ENCODE measurements around the gene RIIAD1. TPM values are rescaled to one million over a fixed set of nuclear protein-coding genes. Genes with fewer than 3 reads are reported as not detected.

The RIIAD1 gene
- total RNA-seq, 1 experiment from 2014 or later = not detected

DNA sequence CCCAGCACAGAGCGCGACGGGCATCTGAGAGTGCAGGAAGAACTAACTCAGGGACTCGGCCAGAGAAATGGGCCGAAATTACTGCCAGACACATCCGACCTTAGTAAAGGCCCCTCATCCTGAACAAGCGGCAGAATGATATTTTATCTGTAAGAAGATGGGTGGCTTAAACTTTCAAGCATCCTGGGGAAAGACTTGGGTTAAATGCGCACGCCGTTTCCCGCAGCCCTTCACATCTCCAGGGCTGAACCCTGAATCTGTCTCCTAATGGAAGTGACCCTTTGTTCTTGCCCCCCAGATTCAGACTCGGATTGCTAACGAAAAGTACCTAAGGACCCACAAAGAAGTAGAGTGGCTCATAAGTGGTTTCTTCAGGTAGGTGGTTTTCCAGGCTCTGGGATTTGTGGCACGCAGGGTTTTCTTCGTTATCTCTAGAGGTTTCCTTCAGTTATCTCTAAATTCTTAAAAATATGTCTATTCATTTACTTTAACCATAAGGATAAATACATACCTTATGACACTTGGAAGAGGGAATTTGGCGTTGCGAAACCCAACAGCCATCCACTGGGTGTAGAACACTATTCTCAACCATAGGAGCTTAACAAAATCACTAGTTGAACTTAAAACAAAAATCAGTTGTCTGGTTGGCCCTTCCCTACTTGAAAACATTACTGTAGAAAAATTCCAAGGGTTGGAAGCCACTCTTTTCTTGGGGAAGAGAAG is 627 bp downstream of the RIIAD1 start:
- DNase-seq (ENCODE audit: low spot score) = no peak
- Mint-ChIP-seq H3K27ac (no peak overlapping the region), H3K36me3 (no peaks in the 10 kb centered on the region), H3K27me3 (ENCODE audit: low read depth) (peaks cover 79% of the 10 kb centered on the region), H3K4me3 (peak overlapping the region; percentile 76), H3K9me3 (no peaks in the 10 kb centered on the region), H3K4me1 (peaks cover 28% of the 10 kb centered on the region)
- TF ChIP-seq RELA (CRISPR knock-in tag; IDR thresholded peaks at IDR 0.05; ENCODE audit: borderline replicate concordance) (no peak), ZNF219 (CRISPR knock-in tag; IDR thresholded peaks at IDR 0.05; ENCODE audit: borderline replicate concordance) (no peak), ZNF532 (CRISPR knock-in tag; IDR thresholded peaks at IDR 0.05; ENCODE audit: borderline replicate concordance) (no peak), HMGA2 (CRISPR knock-in tag; IDR thresholded peaks at IDR 0.05) (no peak), ZNF512 (CRISPR knock-in tag; IDR thresholded peaks at IDR 0.05; ENCODE audit: borderline replicate concordance) (no peak), MLX (CRISPR knock-in tag; IDR thresholded peaks at IDR 0.05) (no peak), ZNF121 (CRISPR knock-in tag; IDR thresholded peaks at IDR 0.05) (no peak)
- TF ChIP-seq, protein P1, sequence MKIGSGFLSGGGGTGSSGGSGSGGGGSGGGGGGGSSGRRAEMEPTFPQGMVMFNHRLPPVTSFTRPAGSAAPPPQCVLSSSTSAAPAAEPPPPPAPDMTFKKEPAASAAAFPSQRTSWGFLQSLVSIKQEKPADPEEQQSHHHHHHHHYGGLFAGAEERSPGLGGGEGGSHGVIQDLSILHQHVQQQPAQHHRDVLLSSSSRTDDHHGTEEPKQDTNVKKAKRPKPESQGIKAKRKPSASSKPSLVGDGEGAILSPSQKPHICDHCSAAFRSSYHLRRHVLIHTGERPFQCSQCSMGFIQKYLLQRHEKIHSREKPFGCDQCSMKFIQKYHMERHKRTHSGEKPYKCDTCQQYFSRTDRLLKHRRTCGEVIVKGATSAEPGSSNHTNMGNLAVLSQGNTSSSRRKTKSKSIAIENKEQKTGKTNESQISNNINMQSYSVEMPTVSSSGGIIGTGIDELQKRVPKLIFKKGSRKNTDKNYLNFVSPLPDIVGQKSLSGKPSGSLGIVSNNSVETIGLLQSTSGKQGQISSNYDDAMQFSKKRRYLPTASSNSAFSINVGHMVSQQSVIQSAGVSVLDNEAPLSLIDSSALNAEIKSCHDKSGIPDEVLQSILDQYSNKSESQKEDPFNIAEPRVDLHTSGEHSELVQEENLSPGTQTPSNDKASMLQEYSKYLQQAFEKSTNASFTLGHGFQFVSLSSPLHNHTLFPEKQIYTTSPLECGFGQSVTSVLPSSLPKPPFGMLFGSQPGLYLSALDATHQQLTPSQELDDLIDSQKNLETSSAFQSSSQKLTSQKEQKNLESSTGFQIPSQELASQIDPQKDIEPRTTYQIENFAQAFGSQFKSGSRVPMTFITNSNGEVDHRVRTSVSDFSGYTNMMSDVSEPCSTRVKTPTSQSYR (CRISPR knock-in tag; IDR thresholded peaks at IDR 0.05) = no peak
- TF ChIP-seq, protein P2, sequence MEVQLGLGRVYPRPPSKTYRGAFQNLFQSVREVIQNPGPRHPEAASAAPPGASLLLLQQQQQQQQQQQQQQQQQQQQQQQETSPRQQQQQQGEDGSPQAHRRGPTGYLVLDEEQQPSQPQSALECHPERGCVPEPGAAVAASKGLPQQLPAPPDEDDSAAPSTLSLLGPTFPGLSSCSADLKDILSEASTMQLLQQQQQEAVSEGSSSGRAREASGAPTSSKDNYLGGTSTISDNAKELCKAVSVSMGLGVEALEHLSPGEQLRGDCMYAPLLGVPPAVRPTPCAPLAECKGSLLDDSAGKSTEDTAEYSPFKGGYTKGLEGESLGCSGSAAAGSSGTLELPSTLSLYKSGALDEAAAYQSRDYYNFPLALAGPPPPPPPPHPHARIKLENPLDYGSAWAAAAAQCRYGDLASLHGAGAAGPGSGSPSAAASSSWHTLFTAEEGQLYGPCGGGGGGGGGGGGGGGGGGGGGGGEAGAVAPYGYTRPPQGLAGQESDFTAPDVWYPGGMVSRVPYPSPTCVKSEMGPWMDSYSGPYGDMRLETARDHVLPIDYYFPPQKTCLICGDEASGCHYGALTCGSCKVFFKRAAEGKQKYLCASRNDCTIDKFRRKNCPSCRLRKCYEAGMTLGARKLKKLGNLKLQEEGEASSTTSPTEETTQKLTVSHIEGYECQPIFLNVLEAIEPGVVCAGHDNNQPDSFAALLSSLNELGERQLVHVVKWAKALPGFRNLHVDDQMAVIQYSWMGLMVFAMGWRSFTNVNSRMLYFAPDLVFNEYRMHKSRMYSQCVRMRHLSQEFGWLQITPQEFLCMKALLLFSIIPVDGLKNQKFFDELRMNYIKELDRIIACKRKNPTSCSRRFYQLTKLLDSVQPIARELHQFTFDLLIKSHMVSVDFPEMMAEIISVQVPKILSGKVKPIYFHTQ (CRISPR knock-in tag; IDR thresholded peaks at IDR 0.05) = no peak
- TF ChIP-seq, protein P3, sequence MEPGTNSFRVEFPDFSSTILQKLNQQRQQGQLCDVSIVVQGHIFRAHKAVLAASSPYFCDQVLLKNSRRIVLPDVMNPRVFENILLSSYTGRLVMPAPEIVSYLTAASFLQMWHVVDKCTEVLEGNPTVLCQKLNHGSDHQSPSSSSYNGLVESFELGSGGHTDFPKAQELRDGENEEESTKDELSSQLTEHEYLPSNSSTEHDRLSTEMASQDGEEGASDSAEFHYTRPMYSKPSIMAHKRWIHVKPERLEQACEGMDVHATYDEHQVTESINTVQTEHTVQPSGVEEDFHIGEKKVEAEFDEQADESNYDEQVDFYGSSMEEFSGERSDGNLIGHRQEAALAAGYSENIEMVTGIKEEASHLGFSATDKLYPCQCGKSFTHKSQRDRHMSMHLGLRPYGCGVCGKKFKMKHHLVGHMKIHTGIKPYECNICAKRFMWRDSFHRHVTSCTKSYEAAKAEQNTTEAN (CRISPR knock-in tag; IDR thresholded peaks at IDR 0.05) = no peak
- ChIA-PET CTCF (interaction anchor here (0.8 to 1.9 kb wide), 8 partner anchors 13 to 187 kb away, joined by 4 to 19 read pairs (median 5); partner anchors contain the start of gene MRPL9), POLR2A (interaction anchor here (1.1 kb wide), 1 partner anchor 29 kb away, joined by 3 read pairs; no protein-coding TSS in a partner anchor)
- ATAC-seq = no peak
